ENCODE measurements around the gene C1QTNF8.

The C1QTNF8 gene

DNA sequence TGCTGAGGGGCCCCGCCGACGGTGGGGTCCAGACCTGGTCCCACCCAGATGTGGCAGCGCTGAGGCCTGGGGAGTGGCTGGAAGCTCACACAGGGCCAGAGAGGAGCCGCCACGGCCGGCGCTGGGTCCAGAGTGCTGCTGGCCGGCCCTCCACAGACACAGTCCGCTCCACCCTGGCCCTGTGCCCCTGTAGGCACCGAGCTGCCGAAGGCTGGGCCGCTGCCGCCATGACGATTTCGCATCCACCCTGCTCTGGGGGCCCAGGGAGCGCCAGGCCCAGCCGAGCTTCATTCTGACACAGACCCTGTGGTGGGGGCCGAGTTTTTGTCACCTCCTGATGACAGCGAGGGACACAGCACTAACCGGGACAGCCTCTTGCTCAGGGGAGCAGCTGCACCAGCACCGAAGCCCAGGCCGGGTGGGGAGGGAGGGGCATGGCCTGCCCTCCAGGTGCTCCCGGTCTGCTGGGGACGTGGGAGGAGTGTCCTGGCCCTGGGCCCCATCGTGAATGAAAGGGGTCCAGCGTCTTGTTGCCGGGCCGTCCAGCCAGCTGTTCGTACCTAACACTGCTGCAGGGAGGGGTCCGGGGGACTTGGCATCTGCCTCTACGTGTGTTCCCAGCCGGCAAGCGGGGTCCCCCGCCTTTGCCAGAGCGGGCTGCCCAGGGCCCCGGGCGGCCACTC, 50.6 kb downstream of the C1QTNF8 start:
- DNase-seq (ENCODE audit: low read depth) = no peak

GRCh38 chr16:1044460-1045309, 51.4 kb downstream of the C1QTNF8 start:
- no peak for DNase-seq (ENCODE audit: low read depth)

DNA sequence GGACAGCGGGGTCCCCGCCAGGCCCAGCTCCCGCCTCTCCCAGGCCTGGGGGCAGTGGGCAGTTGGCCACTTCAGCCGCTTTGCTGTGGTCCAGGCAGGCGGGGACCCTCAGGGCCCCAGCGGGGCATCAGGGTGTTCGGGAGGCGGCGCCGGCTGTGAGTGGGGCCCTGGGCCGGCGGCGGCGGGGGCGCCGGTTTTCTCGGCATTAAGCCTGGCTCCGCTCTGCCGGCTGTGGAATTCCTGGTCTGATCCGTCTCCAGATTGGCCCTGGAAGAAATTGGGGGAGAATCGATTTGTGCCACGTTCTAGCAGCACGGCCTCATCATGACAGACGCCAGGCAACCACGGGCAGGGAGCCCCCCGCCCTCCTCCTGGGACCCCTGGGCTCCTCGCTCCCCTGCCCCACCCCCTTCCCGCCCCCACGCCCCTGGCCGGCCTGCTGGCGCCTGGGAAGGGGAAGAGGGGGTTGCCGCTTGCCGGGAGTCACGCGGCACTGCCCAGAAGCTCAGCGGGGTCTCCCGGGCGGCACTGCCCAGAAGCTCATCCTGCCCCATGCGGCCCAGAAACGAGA, 52.1 kb downstream of the C1QTNF8 start:
- no peak for DNase-seq (ENCODE audit: low read depth)

DNA sequence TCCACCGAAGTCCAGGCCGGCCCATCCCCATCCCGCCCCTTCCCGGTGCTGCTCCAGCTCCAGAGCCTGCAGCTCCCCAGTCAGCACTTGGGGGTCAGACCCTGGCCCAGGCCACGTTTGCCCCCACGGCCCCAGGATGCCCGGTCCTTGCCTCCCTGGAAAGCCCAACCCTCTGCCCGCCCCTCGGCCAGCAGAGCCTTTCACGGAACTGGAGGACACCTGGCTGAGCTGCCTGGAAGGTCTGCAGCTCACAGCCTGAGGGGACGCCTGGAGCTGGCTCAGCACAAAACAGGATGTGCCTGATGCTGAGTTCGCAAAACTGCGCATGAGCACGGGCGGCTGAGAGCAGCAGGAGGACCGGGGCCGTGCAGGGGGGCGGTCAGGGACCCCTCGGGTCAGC, 53.2 kb downstream of the C1QTNF8 start:
- no peak for DNase-seq (ENCODE audit: low read depth)

DNA sequence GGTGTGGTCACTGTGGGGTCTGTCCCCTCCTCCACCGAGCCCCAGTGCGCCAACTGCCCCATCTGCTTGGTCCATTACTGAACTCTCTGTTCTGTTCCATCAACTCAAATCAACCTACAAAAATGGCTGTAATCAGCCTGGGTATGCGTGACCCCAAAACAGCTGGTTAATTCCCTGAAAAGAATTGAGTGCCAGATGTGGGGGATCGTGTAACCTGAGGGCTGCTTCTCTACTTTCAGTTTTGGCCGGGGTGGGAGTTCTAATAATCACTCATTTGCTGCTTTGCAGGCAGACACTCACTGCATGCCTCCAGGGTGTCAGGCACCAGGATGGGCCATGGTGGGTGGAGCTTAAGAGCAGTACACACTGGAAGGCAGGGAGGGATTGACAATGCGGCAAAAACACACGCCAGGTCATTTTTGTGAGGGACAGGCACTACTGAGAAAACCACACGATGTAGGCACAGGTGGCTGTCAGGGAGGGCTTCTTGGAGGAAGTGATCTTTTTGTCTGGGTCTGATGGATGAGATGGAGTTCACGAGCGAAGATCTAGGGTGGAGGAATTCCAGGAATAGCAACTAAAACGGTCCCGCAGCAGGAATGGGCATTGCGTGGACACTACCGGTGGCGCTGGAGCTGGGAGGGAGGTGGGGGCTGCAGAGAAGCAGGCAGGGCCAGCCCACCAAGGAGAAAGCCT, 53.8 kb downstream of the C1QTNF8 start:
- DNase-seq (ENCODE audit: low read depth) = no peak

GRCh38 chr16:1040346-1040745, 55.7 kb downstream of the C1QTNF8 start:
- no peak for DNase-seq (ENCODE audit: low read depth)

DNA sequence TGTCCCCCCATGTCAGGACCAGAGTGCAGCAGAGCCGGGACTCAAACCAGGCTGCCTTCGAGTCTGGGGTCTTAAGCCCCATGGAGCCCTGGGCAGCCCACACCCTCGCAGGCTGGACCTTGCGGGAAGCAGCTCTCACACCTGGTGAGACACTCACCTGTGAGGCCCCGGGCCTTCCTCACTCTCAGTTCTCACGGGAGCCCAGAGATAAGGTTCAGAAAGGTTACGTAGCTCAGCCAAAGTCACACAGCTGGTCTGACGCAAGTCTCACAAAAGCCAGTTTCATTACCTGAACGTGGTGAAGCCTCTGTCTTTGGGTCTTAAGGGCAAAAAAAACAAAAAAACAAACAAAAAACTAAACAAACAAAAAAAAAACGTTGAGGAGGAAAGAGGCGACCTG, 56.3 kb downstream of the C1QTNF8 start:
- DNase-seq (ENCODE audit: low read depth) = no peak

- DNase-seq (ENCODE audit: low read depth) = no peak
Observed at GRCh38 chr16:1038932-1039331, 57.1 kb downstream of the C1QTNF8 start.
